Measurements from ENCODE around the gene SPSB3. TPM values are rescaled to one million over a fixed set of nuclear protein-coding genes. Genes with fewer than 3 reads are reported as not detected.

SPSB3 gene
- total RNA-seq, 4 donors from 2014 or later: 86.2 to 161 (median 88.3) TPM

DNA sequence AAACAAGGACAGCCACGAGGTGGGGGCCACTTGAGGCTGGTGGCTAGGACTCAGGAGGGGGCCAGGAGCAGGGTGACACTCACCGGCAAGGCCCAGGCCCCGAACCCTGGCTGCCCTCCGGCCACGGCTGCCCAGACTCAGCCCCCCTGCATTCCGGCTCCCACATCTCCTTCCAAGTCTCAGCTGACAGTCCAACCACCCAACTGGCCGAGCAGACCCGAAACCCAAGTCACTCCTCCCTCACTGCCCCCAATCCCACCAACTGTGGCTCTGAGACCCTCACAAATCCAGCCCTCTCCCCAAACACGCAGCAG lies 34.9 kb upstream of the SPSB3 start:
- intact Hi-C loops (cut with DNase I; ENCODE audit: low total_unique reads) (no loop called here), in situ Hi-C loops (cut with MboI; ENCODE audit: low sequenced_read_pairs in 4 of 4) (no loop called here)
- Histone ChIP-seq H3K27ac (no peak overlapping the region), H3K9me3 (no peaks in the 10 kb centered on the region), H3K36me3 (peaks cover 0 to 52% of the 10 kb centered on the region in 2 donors), H3K4me3 (no peak overlapping the region), H3K27me3 (no peaks in the 10 kb centered on the region), H3K4me1 (no peaks in the 10 kb centered on the region)
- ATAC-seq: no peak
- DNase-seq: no peak
- TF ChIP-seq POLR2A (IDR thresholded peaks at IDR 0.05): no peak
- TF ChIP-seq CTCF (IDR thresholded peaks at IDR 0.05 in 4 of 5, conservative IDR thresholded peaks at IDR 0.05 in 1 of 5): no peak

- TF ChIP-seq CTCF (IDR thresholded peaks at IDR 0.05 in 4 of 5, conservative IDR thresholded peaks at IDR 0.05 in 1 of 5): no peak
- TF ChIP-seq POLR2A (IDR thresholded peaks at IDR 0.05): no peak
- Histone ChIP-seq H3K4me3 (no peak overlapping the region), H3K9me3 (no peaks in the 10 kb centered on the region), H3K36me3 (peaks cover 0 to 48% of the 10 kb centered on the region in 2 donors), H3K27me3 (no peaks in the 10 kb centered on the region), H3K4me1 (no peaks in the 10 kb centered on the region), H3K27ac (peak overlapping the region in 1 of 4 donors; percentile 36)
- DNase-seq (no peak), ATAC-seq (no peak)
- intact Hi-C loops (cut with DNase I; ENCODE audit: low total_unique reads) (no loop called here), in situ Hi-C loops (cut with MboI; ENCODE audit: low sequenced_read_pairs in 4 of 4) (no loop called here)
Observed at GRCh38 chr16:1816396-1817275, 34.3 kb upstream of the SPSB3 start.

- no peaks in the 10 kb centered on the region for H3K9me3 ChIP-seq
- H3K27ac ChIP-seq: peak overlapping the region in 1 of 4 donors; percentile 36
- intact Hi-C loops (cut with DNase I; ENCODE audit: low total_unique reads): no loop called here
- DNase-seq (peak in 1 of 2 donors; percentile 40), ATAC-seq (peak in 1 of 2 donors; percentile 64)
- in situ Hi-C loops (cut with MboI; ENCODE audit: low sequenced_read_pairs in 4 of 4): no loop called here
- no peaks in the 10 kb centered on the region for H3K27me3 ChIP-seq
- H3K4me3 ChIP-seq: no peak overlapping the region
- TF ChIP-seq CTCF (IDR thresholded peaks at IDR 0.05 in 4 of 5, conservative IDR thresholded peaks at IDR 0.05 in 1 of 5): no peak
- TF ChIP-seq POLR2A (IDR thresholded peaks at IDR 0.05): no peak
- H3K4me1 ChIP-seq: no peaks in the 10 kb centered on the region
- peaks cover 0 to 38% of the 10 kb centered on the region in 2 donors for H3K36me3 ChIP-seq
Observed at GRCh38 chr16:1815461-1815860, 33.1 kb upstream of the SPSB3 start.

GRCh38 chr16:1812732-1813163 lies 30.4 kb upstream of the SPSB3 start:
- in situ Hi-C loops (cut with MboI; ENCODE audit: low sequenced_read_pairs in 4 of 4): no loop called here
- no peak for TF ChIP-seq POLR2A (IDR thresholded peaks at IDR 0.05)
- TF ChIP-seq CTCF (IDR thresholded peaks at IDR 0.05 in 4 of 5, conservative IDR thresholded peaks at IDR 0.05 in 1 of 5): peak in 2 of 5 experiments; percentile 26 to 33
- intact Hi-C loops (cut with DNase I; ENCODE audit: low total_unique reads): no loop called here
- peaks cover 0 to 35% of the 10 kb centered on the region in 2 donors for H3K36me3 ChIP-seq
- H3K27me3 ChIP-seq: no peaks in the 10 kb centered on the region
- no peak overlapping the region for H3K4me3 ChIP-seq
- DNase-seq: peak in 1 of 2 donors; percentile 39
- peak in 1 of 2 donors; percentile 40 for ATAC-seq
- H3K27ac ChIP-seq: no peak overlapping the region
- H3K9me3 ChIP-seq: no peaks in the 10 kb centered on the region
- H3K4me1 ChIP-seq: no peaks in the 10 kb centered on the region

Measured in gastrocnemius medialis (tissue), 4 donors.